Left ventricle myocardium inferior (tissue), 1 donor: ENCODE results near the gene OR2T35. TPM values are rescaled to one million over a fixed set of nuclear protein-coding genes. Genes with fewer than 3 reads are reported as not detected.
"Not testable (repeated sequence)": the region's sequence is repeated elsewhere in the genome, so short reads cannot be mapped to it uniquely, and the experiment has no call there.

Source experiments
- DNase-seq: peaks from one replicate; pipeline ENCODE4 v3.0.0-alpha.2; 2020
- H3K27ac ChIP-seq: fragments of 200-600 bp; replicated peaks from 2 replicates; pipeline ENCODE4 v1.8.0; 2021
- H3K27me3 ChIP-seq: fragments of 200-600 bp; 2 replicates; pipeline ENCODE4 v1.8.0; 2021; ENCODE audit warnings: low read depth
- H3K36me3 ChIP-seq: fragments of 200-600 bp; 2 replicates; pipeline ENCODE4 v1.8.0; 2021
- H3K4me1 ChIP-seq: fragments of 200-600 bp; 2 replicates; pipeline ENCODE4 v1.8.0; 2021
- H3K4me3 ChIP-seq: fragments of 200-600 bp; 2 replicates; pipeline ENCODE4 v1.8.0; 2021; ENCODE audit warnings: mild to moderate bottlenecking, moderate library complexity
- H3K9me3 ChIP-seq: fragments of 200-600 bp; replicated peaks from 2 replicates; pipeline ENCODE4 v1.8.0; 2021
- CTCF ChIP-seq: fragments of 200-600 bp; IDR thresholded peaks from 2 replicates; pipeline ENCODE4 v1.8.0; 2021; ENCODE audit warnings: antibody characterized with exemption, mild to moderate bottlenecking, borderline replicate concordance
- intact Hi-C: fragments of 100-400 bp; cut with micrococcal nuclease; formaldehyde crosslinking; loops from one replicate; pipeline ENCODE4 v1.11.0; 2022
- long read RNA-seq: library from polyadenylated mRNA; unstranded; transcript quantifications from one replicate; pipeline ENCODE4 v2.0.0, GENCODE V29; 2021
- total RNA-seq: library from RNA; stranded (reverse); fragmentation: NEBNext Ultra II Directional; extraction: Animal tissue kit (Norgen Biotek cat#: 25700); gene quantifications from one replicate; pipeline ENCODE4 v1.2.1, GENCODE V29; 2021
- donor health status: DM: no; HTN: yes; CAD: no; lungs with severe emphysema.

The OR2T35 gene
- not detected for total RNA-seq
- long read RNA-seq, result 0 reads

GRCh38 chr1:248645178-248645577 lies at the start of gene OR2T35:
TSS of gene OR2T35 (minus strand) at chr1:248645278. CDS start at chr1:248639258, 6,020 bp downstream.
- DNase-seq, H3K9me3 ChIP-seq, H3K27ac ChIP-seq, H3K36me3 ChIP-seq, H3K4me1 ChIP-seq, H3K27me3 ChIP-seq, H3K4me3 ChIP-seq, intact Hi-C loops: not testable (repeated sequence)

- Histone ChIP-seq H3K9me3 (peaks cover 18% of the 10 kb centered on the region), H3K4me3 (no peak overlapping the region), H3K27ac (no peak overlapping the region), H3K4me1 (no peaks in the 10 kb centered on the region), H3K27me3 (peaks cover 24% of the 10 kb centered on the region), H3K36me3 (no peaks in the 10 kb centered on the region)
- no peak for DNase-seq
- no peak for TF ChIP-seq CTCF
- intact Hi-C loops, result no loop called here
Measured at GRCh38 chr1:248691567-248692155, 46.6 kb upstream of the OR2T35 start.

GRCh38 chr1:248688527-248689298 lies 43.6 kb upstream of the OR2T35 start:
- H3K4me3 ChIP-seq, result no peak overlapping the region

GRCh38 chr1:248686815-248687214 lies 41.7 kb upstream of the OR2T35 start:
- Histone ChIP-seq H3K4me1 (no peaks in the 10 kb centered on the region), H3K27me3 (peaks cover 23% of the 10 kb centered on the region), H3K27ac (no peak overlapping the region), H3K9me3 (peaks cover 17% of the 10 kb centered on the region), H3K4me3 (no peak overlapping the region), H3K36me3 (no peaks in the 10 kb centered on the region)
- intact Hi-C loops, result no loop called here
- DNase-seq, result no peak
- TF ChIP-seq CTCF, result no peak

More at GRCh38 chr1:248688527-248689298, 43.6 kb upstream of the OR2T35 start:
- H3K36me3 ChIP-seq, result no peaks in the 10 kb centered on the region
- no peaks in the 10 kb centered on the region for H3K4me1 ChIP-seq
- DNase-seq, result no peak
- TF ChIP-seq CTCF, result no peak
- no peak overlapping the region for H3K27ac ChIP-seq
- intact Hi-C loops, result no loop called here
- H3K27me3 ChIP-seq, result peaks cover 31% of the 10 kb centered on the region
- H3K9me3 ChIP-seq, result peaks cover 18% of the 10 kb centered on the region

DNA sequence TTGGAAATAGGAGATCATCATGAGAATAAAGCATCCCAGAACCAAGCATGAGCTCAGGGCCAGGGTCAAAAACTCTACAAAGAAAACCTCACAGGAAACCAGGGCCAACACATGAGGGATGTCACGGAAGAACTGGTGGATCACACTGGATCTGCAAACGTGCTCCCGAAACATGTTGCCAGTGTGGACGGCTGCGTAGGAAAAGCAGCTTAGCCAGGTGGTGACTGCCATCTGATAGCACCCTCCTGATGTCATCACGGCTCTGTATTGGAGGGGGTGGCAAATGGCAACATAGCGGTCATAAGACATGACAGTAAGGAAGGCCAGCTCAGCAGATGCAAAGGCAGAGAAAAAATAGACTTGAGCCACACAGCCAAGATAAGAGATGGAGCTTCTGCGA lies 36.6 kb upstream of the OR2T35 start:
- H3K4me3 ChIP-seq, result no peak overlapping the region
- no peak overlapping the region for H3K27ac ChIP-seq
- no peaks in the 10 kb centered on the region for H3K36me3 ChIP-seq
- no peaks in the 10 kb centered on the region for H3K4me1 ChIP-seq
- peaks cover 21% of the 10 kb centered on the region for H3K27me3 ChIP-seq
- intact Hi-C loops, result no loop called here
- DNase-seq, result no peak
- TF ChIP-seq CTCF, result no peak
- H3K9me3 ChIP-seq, result no peaks in the 10 kb centered on the region

GRCh38 chr1:248670003-248670402 lies 24.9 kb upstream of the OR2T35 start:
- no peak for DNase-seq
- Histone ChIP-seq H3K9me3 (peaks cover 21% of the 10 kb centered on the region), H3K27me3 (peaks cover 12% of the 10 kb centered on the region), H3K27ac (no peak overlapping the region), H3K4me1 (no peaks in the 10 kb centered on the region), H3K4me3 (no peak overlapping the region), H3K36me3 (no peaks in the 10 kb centered on the region)
- TF ChIP-seq CTCF, result no peak
- intact Hi-C loops, result no loop called here

DNA sequence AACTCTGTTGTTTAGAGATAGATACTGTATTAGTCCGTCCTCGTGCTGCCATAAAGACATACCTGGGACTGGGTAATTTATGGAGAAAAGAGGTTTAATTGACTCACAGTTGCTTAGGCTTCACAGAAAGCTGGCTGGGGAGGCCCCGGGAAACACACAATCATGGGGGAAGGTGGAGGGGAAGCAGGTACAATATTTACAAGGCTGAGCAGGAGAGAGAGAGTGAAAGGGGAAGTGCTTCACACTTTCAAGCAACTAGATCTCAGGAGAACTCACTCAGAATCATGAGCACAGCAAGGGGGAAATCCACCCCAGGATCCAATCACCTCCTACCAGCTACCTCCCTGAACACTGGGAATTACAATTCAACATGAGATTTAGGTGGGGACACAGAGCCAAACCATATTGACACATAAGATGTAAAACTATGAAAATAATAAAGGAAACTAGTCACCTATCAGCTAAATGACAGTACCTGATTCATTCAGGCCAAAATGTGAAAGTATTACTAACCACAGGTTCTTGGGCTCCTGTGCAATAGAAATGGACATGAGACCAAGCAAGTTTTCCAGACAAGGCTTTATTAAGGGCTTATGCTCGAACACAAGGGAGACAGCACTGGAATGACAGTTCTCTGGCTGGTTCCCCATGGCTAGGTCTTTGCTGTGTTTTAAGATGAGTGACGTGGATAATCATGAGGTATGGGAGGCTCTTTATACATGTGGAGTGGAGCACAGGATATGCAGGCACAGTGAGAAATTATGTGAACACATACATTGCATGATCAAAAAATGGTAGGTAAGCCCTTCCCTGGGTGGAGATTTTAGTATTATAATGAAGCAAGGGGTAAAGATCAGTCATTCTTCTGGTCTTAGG lies 18.6 kb upstream of the OR2T35 start:
- H3K27ac ChIP-seq, intact Hi-C loops, H3K4me3 ChIP-seq, DNase-seq, H3K36me3 ChIP-seq, H3K9me3 ChIP-seq, H3K27me3 ChIP-seq, H3K4me1 ChIP-seq: not testable (repeated sequence)

DNA sequence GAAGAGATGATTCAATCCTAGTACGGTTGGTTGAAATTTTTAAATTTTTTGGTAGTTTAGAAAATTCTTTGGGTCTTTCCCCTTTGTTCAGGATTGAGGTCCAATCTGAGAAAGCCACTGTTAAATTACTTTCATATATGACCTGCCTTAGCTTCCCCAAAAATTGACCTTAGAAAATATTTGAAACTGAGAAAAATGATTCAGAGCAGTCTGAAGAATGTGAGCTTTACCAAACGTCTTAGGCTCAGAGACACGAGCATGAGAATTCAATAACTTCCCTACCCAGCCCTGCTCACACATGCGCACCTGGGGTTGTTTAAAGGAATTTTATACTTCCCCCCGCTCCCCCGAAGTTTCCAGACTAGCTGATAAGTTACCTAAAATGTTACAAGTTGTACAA lies 11.7 kb upstream of the OR2T35 start:
- H3K36me3 ChIP-seq, H3K27ac ChIP-seq, intact Hi-C loops, H3K4me3 ChIP-seq, DNase-seq, H3K27me3 ChIP-seq, H3K9me3 ChIP-seq, H3K4me1 ChIP-seq: not testable (repeated sequence)
